SK-N-SH treated with all-trans-retinoic acid at 6 μM for 48 hours (cell line): ENCODE results near the gene ZNF177.
A peak's percentile ranks its signal among the peaks of the same experiment; 100 is the strongest.
"Not testable (repeated sequence)": the region's sequence is repeated elsewhere in the genome, so short reads cannot be mapped to it uniquely, and the experiment has no call there.

Source experiments
- ATAC-seq: fragments of 200-7000 bp; cut with Tn5 transposase; 3 replicates; pipeline ENCODE4 v1.9.1; 2020; ENCODE audit warnings: mild to moderate bottlenecking, moderate library complexity
- ARNTL ChIP-seq: fragments of 450-650 bp; formaldehyde crosslinking; IDR thresholded peaks from 2 replicates; pipeline ENCODE4 v1.5.0; 2020; ENCODE audit warnings: low read depth, mild to moderate bottlenecking, moderate library complexity, borderline replicate concordance
- BACH2 ChIP-seq: fragments of 250-450 bp; sonication (Bioruptor Pico); IDR thresholded peaks from 2 replicates; pipeline ENCODE4 v1.9.0; 2021; ENCODE audit warnings: mild to moderate bottlenecking, borderline replicate concordance
- CSDC2 ChIP-seq: fragments of 250-450 bp; sonication (Bioruptor Pico); IDR thresholded peaks from 2 replicates; pipeline ENCODE4 v1.5.0; 2020; ENCODE audit warnings: mild to moderate bottlenecking, moderate library complexity
- ESRRG ChIP-seq: fragments of 250-450 bp; sonication (Bioruptor Pico); IDR thresholded peaks from 2 replicates; pipeline ENCODE4 v1.6.1; 2021; ENCODE audit warnings: mild to moderate bottlenecking
- GLIS3 ChIP-seq: fragments of 250-450 bp; sonication (Bioruptor Pico); IDR thresholded peaks from 2 replicates; pipeline ENCODE4 v1.5.0; 2020; ENCODE audit warnings: mild to moderate bottlenecking, moderate library complexity
- ISL1 ChIP-seq: fragments of 250-450 bp; sonication (Bioruptor Pico); IDR thresholded peaks from 2 replicates; pipeline ENCODE4 v2.1.2; 2022; ENCODE audit warnings: mild to moderate bottlenecking, moderate library complexity
- OSR1 ChIP-seq: fragments of 250-450 bp; sonication (Bioruptor Pico); IDR thresholded peaks from 2 replicates; pipeline ENCODE4 v1.8.0; 2022; ENCODE audit warnings: moderate library complexity, mild to moderate bottlenecking, inconsistent platforms
- PATZ1 ChIP-seq: fragments of 250-450 bp; sonication (Bioruptor Pico); IDR thresholded peaks from 2 replicates; pipeline ENCODE4 v1.8.0; 2020; ENCODE audit warnings: mild to moderate bottlenecking, moderate library complexity, borderline replicate concordance
- POU6F1 ChIP-seq: fragments of 250-450 bp; sonication (Bioruptor Pico); IDR thresholded peaks from 2 replicates; pipeline ENCODE4 v1.8.0; 2021; ENCODE audit warnings: low read depth, mild to moderate bottlenecking, moderate library complexity, borderline replicate concordance
- PPARA ChIP-seq: fragments of 250-450 bp; sonication (Bioruptor Pico); IDR thresholded peaks from 2 replicates; pipeline ENCODE4 v1.5.0; 2020; ENCODE audit warnings: mild to moderate bottlenecking, borderline replicate concordance
- RARB ChIP-seq: fragments of 250-450 bp; sonication (Bioruptor Pico); IDR thresholded peaks from 2 replicates; pipeline ENCODE4 v1.8.0; 2021; ENCODE audit warnings: mild to moderate bottlenecking, moderate library complexity
- SNAI2 ChIP-seq: fragments of 250-450 bp; sonication (Bioruptor Pico); IDR thresholded peaks from 2 replicates; pipeline ENCODE4 v1.5.0; 2020; ENCODE audit warnings: mild to moderate bottlenecking, moderate library complexity
- TCF4 ChIP-seq: fragments of 250-450 bp; sonication (Bioruptor Pico); IDR thresholded peaks from 2 replicates; pipeline ENCODE4 v1.8.0; 2021; ENCODE audit warnings: mild to moderate bottlenecking, moderate library complexity, borderline replicate concordance
- TOX ChIP-seq: fragments of 250-450 bp; sonication (Bioruptor Pico); IDR thresholded peaks from 2 replicates; pipeline ENCODE4 v1.8.0; 2021; ENCODE audit warnings: mild to moderate bottlenecking, moderate library complexity, borderline replicate concordance
- ZC3H10 ChIP-seq: fragments of 250-450 bp; sonication (Bioruptor Pico); IDR thresholded peaks from 2 replicates; pipeline ENCODE4 v1.5.1; 2021; ENCODE audit warnings: mild to moderate bottlenecking, moderate library complexity
- ZFP3 ChIP-seq: fragments of 250-450 bp; sonication (Bioruptor Pico); IDR thresholded peaks from 2 replicates; pipeline ENCODE4 v1.5.0; 2020; ENCODE audit warnings: mild to moderate bottlenecking, moderate library complexity
- ZNF565 ChIP-seq: fragments of 450-650 bp; formaldehyde crosslinking; conservative IDR thresholded peaks from 2 replicates; pipeline ENCODE4 v1.5.0; 2020; ENCODE audit warnings: low read depth, mild to moderate bottlenecking, moderate library complexity
- ZNF70 ChIP-seq: fragments of 450-650 bp; formaldehyde crosslinking; IDR thresholded peaks from 2 replicates; pipeline ENCODE4 v1.5.0; 2020; ENCODE audit warnings: mild to moderate bottlenecking, moderate library complexity
- TF ChIP-seq, protein P1 (sequence below): fragments of 250-450 bp; sonication (Bioruptor Pico); IDR thresholded peaks from 2 replicates; pipeline ENCODE4 v1.5.1; 2020; ENCODE audit warnings: low read depth, mild to moderate bottlenecking, moderate library complexity
- TF ChIP-seq, protein P2 (sequence below): fragments of 250-450 bp; sonication (Bioruptor Pico); IDR thresholded peaks from 2 replicates; pipeline ENCODE4 v1.5.1; 2021; ENCODE audit warnings: mild to moderate bottlenecking, moderate library complexity
- TF ChIP-seq, protein P3 (sequence below): fragments of 250-450 bp; sonication (Bioruptor Pico); IDR thresholded peaks from 2 replicates; pipeline ENCODE4 v1.5.0; 2020; ENCODE audit warnings: mild to moderate bottlenecking, moderate library complexity

The ZNF177 gene

GRCh38 chr19:9362905-9363304, at the start of gene ZNF177:
Gene ZNF177, plus strand, starts transcription at chr19:9363013. Its CDS starts 15,299 bp downstream, at chr19:9378312.
- ATAC-seq, result peak; percentile 90
- TF ChIP-seq ZFP3 (CRISPR knock-in tag), result no peak
- TF ChIP-seq OSR1, result no peak
- TF ChIP-seq, protein P1, sequence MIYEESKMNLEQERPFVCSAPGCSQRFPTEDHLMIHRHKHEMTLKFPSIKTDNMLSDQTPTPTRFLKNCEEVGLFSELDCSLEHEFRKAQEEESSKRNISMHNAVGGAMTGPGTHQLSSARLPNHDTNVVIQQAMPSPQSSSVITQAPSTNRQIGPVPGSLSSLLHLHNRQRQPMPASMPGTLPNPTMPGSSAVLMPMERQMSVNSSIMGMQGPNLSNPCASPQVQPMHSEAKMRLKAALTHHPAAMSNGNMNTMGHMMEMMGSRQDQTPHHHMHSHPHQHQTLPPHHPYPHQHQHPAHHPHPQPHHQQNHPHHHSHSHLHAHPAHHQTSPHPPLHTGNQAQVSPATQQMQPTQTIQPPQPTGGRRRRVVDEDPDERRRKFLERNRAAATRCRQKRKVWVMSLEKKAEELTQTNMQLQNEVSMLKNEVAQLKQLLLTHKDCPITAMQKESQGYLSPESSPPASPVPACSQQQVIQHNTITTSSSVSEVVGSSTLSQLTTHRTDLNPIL (CRISPR knock-in tag), result no peak
- TF ChIP-seq GLIS3 (CRISPR knock-in tag), result no peak
- TF ChIP-seq ZNF565, result no peak
- TF ChIP-seq TCF4, result no peak
- TF ChIP-seq, protein P2, sequence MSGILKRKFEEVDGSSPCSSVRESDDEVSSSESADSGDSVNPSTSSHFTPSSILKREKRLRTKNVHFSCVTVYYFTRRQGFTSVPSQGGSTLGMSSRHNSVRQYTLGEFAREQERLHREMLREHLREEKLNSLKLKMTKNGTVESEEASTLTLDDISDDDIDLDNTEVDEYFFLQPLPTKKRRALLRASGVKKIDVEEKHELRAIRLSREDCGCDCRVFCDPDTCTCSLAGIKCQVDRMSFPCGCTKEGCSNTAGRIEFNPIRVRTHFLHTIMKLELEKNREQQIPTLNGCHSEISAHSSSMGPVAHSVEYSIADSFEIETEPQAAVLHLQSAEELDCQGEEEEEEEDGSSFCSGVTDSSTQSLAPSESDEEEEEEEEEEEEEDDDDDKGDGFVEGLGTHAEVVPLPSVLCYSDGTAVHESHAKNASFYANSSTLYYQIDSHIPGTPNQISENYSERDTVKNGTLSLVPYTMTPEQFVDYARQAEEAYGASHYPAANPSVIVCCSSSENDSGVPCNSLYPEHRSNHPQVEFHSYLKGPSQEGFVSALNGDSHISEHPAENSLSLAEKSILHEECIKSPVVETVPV (CRISPR knock-in tag), result no peak
- no peak for TF ChIP-seq PPARA (CRISPR knock-in tag)
- no peak for TF ChIP-seq CSDC2 (CRISPR knock-in tag)
- TF ChIP-seq, protein P3, sequence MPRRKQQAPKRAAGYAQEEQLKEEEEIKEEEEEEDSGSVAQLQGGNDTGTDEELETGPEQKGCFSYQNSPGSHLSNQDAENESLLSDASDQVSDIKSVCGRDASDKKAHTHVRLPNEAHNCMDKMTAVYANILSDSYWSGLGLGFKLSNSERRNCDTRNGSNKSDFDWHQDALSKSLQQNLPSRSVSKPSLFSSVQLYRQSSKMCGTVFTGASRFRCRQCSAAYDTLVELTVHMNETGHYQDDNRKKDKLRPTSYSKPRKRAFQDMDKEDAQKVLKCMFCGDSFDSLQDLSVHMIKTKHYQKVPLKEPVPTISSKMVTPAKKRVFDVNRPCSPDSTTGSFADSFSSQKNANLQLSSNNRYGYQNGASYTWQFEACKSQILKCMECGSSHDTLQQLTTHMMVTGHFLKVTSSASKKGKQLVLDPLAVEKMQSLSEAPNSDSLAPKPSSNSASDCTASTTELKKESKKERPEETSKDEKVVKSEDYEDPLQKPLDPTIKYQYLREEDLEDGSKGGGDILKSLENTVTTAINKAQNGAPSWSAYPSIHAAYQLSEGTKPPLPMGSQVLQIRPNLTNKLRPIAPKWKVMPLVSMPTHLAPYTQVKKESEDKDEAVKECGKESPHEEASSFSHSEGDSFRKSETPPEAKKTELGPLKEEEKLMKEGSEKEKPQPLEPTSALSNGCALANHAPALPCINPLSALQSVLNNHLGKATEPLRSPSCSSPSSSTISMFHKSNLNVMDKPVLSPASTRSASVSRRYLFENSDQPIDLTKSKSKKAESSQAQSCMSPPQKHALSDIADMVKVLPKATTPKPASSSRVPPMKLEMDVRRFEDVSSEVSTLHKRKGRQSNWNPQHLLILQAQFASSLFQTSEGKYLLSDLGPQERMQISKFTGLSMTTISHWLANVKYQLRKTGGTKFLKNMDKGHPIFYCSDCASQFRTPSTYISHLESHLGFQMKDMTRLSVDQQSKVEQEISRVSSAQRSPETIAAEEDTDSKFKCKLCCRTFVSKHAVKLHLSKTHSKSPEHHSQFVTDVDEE, result no peak
- TF ChIP-seq ARNTL (CRISPR knock-in tag), result no peak
- TF ChIP-seq BACH2 (CRISPR knock-in tag), result no peak
- no peak for TF ChIP-seq ZNF70
- no peak for TF ChIP-seq ESRRG (CRISPR knock-in tag)
- no peak for TF ChIP-seq SNAI2
- no peak for TF ChIP-seq PATZ1 (CRISPR knock-in tag)
- TF ChIP-seq TOX (CRISPR knock-in tag), result no peak
- TF ChIP-seq ZC3H10, result no peak
- TF ChIP-seq ISL1 (CRISPR knock-in tag), result no peak
- TF ChIP-seq RARB (CRISPR knock-in tag), result no peak

GRCh38 chr19:9313756-9314155, 49.1 kb upstream of the ZNF177 start:
- TF ChIP-seq, protein P2 (CRISPR knock-in tag), result no peak
- TF ChIP-seq ISL1 (CRISPR knock-in tag) (no peak), BACH2 (CRISPR knock-in tag) (no peak), ZNF70 (no peak)
- TF ChIP-seq, all 23 proteins: peak for 0

DNA sequence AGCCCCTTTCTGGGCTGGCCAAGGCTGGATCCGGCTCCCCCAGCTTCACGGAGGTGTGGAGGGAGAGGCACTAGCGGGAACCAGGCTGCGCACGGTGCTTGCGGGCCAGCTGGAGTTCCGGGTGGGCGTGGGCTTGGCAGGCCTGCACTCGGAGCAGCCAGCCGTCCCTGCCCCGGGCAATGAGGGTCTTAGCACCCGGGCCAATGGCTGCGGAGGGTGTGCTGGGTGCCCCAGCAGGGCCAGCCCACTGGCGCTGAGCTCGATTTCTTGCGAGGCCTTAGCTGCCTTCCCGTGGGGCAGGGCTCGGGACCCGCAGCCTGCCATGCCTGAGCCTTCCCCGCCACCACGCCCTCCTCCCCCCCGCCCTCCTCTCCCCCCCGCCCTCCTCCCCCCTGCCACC, 41.5 kb upstream of the ZNF177 start:
- no peak for TF ChIP-seq RARB (CRISPR knock-in tag)
- no peak for TF ChIP-seq ARNTL (CRISPR knock-in tag)
- TF ChIP-seq ZC3H10, result no peak
- TF ChIP-seq, protein P2 (CRISPR knock-in tag), result no peak
- TF ChIP-seq, protein P1 (CRISPR knock-in tag), result no peak
- TF ChIP-seq BACH2 (CRISPR knock-in tag), result no peak
- no peak for TF ChIP-seq OSR1
- TF ChIP-seq ZNF70, result no peak
- no peak for TF ChIP-seq POU6F1
- no peak for TF ChIP-seq SNAI2
- TF ChIP-seq CSDC2 (CRISPR knock-in tag), result no peak
- no peak for TF ChIP-seq TCF4
- TF ChIP-seq TOX (CRISPR knock-in tag), result no peak
- TF ChIP-seq ZFP3 (CRISPR knock-in tag), result no peak
- TF ChIP-seq ZNF565, result no peak
- TF ChIP-seq, all 23 proteins: peak for 0
- ATAC-seq, result no peak

More at GRCh38 chr19:9313756-9314155, 49.1 kb upstream of the ZNF177 start:
- ATAC-seq, result no peak

DNA sequence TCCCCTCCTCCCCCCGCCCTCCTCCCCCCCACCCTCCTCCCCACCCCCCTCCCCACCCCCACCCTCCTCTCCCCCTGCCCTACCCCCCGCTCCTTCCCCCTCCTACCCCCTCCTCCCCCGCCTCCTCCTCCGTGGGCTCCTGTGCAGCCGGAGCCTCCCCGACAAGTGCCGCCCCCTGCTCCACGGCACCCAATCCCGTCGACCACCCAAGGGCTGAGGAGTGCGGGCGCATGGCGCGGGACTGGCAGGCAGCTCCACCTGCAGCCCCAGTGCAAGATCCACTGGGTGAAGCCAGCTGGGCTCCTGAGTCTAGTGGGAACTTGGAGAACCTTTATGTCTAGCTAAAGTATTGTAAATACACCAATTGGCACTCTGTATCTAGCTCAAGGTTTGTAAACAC, 41.1 kb upstream of the ZNF177 start:
- not testable (repeated sequence) for ATAC-seq

DNA sequence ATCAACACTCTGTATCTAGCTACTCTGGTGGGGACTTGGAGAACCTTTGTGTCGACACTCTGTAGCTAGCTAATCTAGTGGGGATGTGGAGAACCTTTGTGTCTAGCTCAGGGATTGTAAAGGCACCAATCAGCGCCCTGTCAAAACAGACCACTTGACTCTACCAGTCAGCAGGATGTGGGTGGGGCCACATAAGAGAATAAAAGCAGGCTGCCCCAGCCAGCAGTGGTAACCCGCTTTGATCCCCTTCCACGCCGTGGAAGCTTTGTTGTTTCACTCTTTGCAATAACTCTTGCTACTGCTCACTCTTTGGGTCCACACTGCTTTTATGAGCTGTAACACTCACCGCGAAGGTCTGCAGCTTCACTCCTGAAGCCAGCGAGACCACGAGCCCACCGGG, 40.6 kb upstream of the ZNF177 start:
- not testable (repeated sequence) for ATAC-seq
